Parathyroid adenoma (tissue), 2 donors: Measurements from ENCODE around the gene MIDN.

ENCODE experiments used
- H2AFZ ChIP-seq: fragments of 300-600 bp; sonication (generic); one replicate; pipeline ENCODE4 v1.7.0; 2017; ENCODE audit warnings: antibody characterized with exemption, mild to moderate bottlenecking
- H3K27ac ChIP-seq: fragments of 300-600 bp; sonication (generic); one replicate; pipeline ENCODE4 v1.7.0; 2017
- H3K27me3 ChIP-seq: fragments of 300-600 bp; sonication (generic); one replicate; pipeline ENCODE4 v1.7.0; 2017; ENCODE audit warnings: low read length; ENCODE audit not compliant: control insufficient read depth, insufficient read depth
- H3K36me3 ChIP-seq: fragments of 300-600 bp; sonication (generic); one replicate; pipeline ENCODE4 v1.7.0; 2017; ENCODE audit warnings: low read length; ENCODE audit not compliant: control insufficient read depth, insufficient read depth
- H3K4me1 ChIP-seq: fragments of 300-600 bp; sonication (generic); one replicate; pipeline ENCODE4 v1.7.0; 2017; ENCODE audit warnings: control low read depth
- H3K4me2 ChIP-seq: fragments of 300-600 bp; sonication (generic); one replicate; pipeline ENCODE4 v1.7.0; 2017; ENCODE audit warnings: low read length
- H3K4me3 ChIP-seq: fragments of 300-600 bp; sonication (generic); one replicate; pipeline ENCODE4 v1.7.0; 2017; ENCODE audit warnings: low read depth, low read length
- H3K79me2 ChIP-seq: fragments of 300-600 bp; sonication (generic); one replicate; pipeline ENCODE4 v1.7.0; 2017; ENCODE audit warnings: control low read depth
- H3K9ac ChIP-seq: fragments of 300-600 bp; sonication (generic); one replicate; pipeline ENCODE4 v1.7.0; 2017; ENCODE audit warnings: mild to moderate bottlenecking
- H3K9me3 ChIP-seq: fragments of 300-600 bp; sonication (generic); one replicate; pipeline ENCODE4 v1.7.0; 2017; ENCODE audit warnings: low read length; ENCODE audit not compliant: control insufficient read depth
- CTCF ChIP-seq: fragments of 300-600 bp; sonication (generic); IDR thresholded peaks from one replicate; pipeline ENCODE4 v1.7.0; 2017; ENCODE audit warnings: antibody characterized with exemption, mild to moderate bottlenecking
- donor health status: primary hyperparathyroidism.

Gene MIDN

GRCh38 chr19:1220976-1221903 is 27.1 kb upstream of the MIDN start:
- no peaks in the 10 kb centered on the region for H3K27me3 ChIP-seq
- TF ChIP-seq CTCF = peak; percentile 84
- no peak overlapping the region for H3K4me2 ChIP-seq
- H3K9me3 ChIP-seq = no peaks in the 10 kb centered on the region
- H3K36me3 ChIP-seq = no peaks in the 10 kb centered on the region
- H2AFZ ChIP-seq = no peak overlapping the region
- no peak overlapping the region for H3K4me3 ChIP-seq
- no peak overlapping the region for H3K27ac ChIP-seq
- no peak overlapping the region for H3K9ac ChIP-seq
- H3K79me2 ChIP-seq = peaks cover 67% of the 10 kb centered on the region
- H3K4me1 ChIP-seq = no peaks in the 10 kb centered on the region

- no peak overlapping the region for H2AFZ ChIP-seq
- H3K9ac ChIP-seq = no peak overlapping the region
- H3K36me3 ChIP-seq = no peaks in the 10 kb centered on the region
- H3K4me1 ChIP-seq = no peaks in the 10 kb centered on the region
- no peak overlapping the region for H3K27ac ChIP-seq
- peaks cover 64% of the 10 kb centered on the region for H3K79me2 ChIP-seq
- H3K27me3 ChIP-seq = no peaks in the 10 kb centered on the region
- H3K4me2 ChIP-seq = no peak overlapping the region
- no peak overlapping the region for H3K4me3 ChIP-seq
- TF ChIP-seq CTCF = no peak
- H3K9me3 ChIP-seq = no peaks in the 10 kb centered on the region
Measured at GRCh38 chr19:1221904-1222255, 26.5 kb upstream of the MIDN start.

GRCh38 chr19:1222394-1222793 is 26.0 kb upstream of the MIDN start:
- no peak for TF ChIP-seq CTCF
- Histone ChIP-seq H3K36me3 (no peaks in the 10 kb centered on the region), H3K4me1 (no peaks in the 10 kb centered on the region), H2AFZ (no peak overlapping the region), H3K9me3 (no peaks in the 10 kb centered on the region), H3K9ac (no peak overlapping the region), H3K4me2 (no peak overlapping the region), H3K79me2 (peaks cover 60% of the 10 kb centered on the region), H3K4me3 (no peak overlapping the region), H3K27ac (no peak overlapping the region), H3K27me3 (no peaks in the 10 kb centered on the region)

GRCh38 chr19:1223018-1223855 is 25.1 kb upstream of the MIDN start:
- Histone ChIP-seq H3K4me2 (no peak overlapping the region), H3K27me3 (no peaks in the 10 kb centered on the region), H3K36me3 (no peaks in the 10 kb centered on the region), H3K9me3 (no peaks in the 10 kb centered on the region), H2AFZ (no peak overlapping the region), H3K79me2 (peaks cover 52% of the 10 kb centered on the region), H3K4me1 (no peaks in the 10 kb centered on the region), H3K9ac (no peak overlapping the region), H3K4me3 (no peak overlapping the region), H3K27ac (no peak overlapping the region)
- TF ChIP-seq CTCF = peak; percentile 29
